HepG2 (cell line): ENCODE results near the gene SPPL3.

Experiments used
- CBFB ChIP-seq: sonication (generic); formaldehyde crosslinking; IDR thresholded peaks from 2 replicates; pipeline ENCODE4 v1.4.0; 2020; ENCODE audit warnings: missing genetic modification reagents
- CTCF ChIP-seq: sonication (generic); formaldehyde crosslinking; IDR thresholded peaks from 2 replicates; pipeline ENCODE4 v1.5.0; 2020; ENCODE audit warnings: mild to moderate bottlenecking, missing genetic modification reagents, moderate library complexity
- EP300 ChIP-seq, 3 experiments: sonication (generic) in 1 of 3; formaldehyde crosslinking in 1 of 3; IDR thresholded peaks; 2 replicates each; pipeline versions ENCODE4 v1.5.1 to v1.6.1; 2011 to 2020; ENCODE audit warnings: low read depth in 2 of 3, low read length in 2 of 3, borderline replicate concordance in 1 of 3, improper control_type of control experiment in 1 of 3, mild to moderate bottlenecking in 1 of 3, missing genetic modification reagents in 1 of 3, moderate library complexity in 1 of 3
- FOXK1 ChIP-seq: sonication (generic); formaldehyde crosslinking; IDR thresholded peaks from 2 replicates; pipeline ENCODE4 v1.4.0; 2020; ENCODE audit warnings: low read depth, missing genetic modification reagents, borderline replicate concordance
- JUN ChIP-seq: sonication (generic); formaldehyde crosslinking; IDR thresholded peaks from 2 replicates; pipeline ENCODE4 v1.4.0; 2020; ENCODE audit warnings: mild to moderate bottlenecking, missing genetic modification reagents
- PITX1 ChIP-seq: sonication (generic); formaldehyde crosslinking; IDR thresholded peaks from 2 replicates; pipeline ENCODE4 v1.5.1; 2020; ENCODE audit warnings: mild to moderate bottlenecking, missing genetic modification reagents
- POLR2AphosphoS5 ChIP-seq: IDR thresholded peaks from 2 replicates; pipeline ENCODE4 v1.6.1; 2012; ENCODE audit warnings: low read depth, low read length
- SIN3A ChIP-seq: IDR thresholded peaks from 2 replicates; pipeline ENCODE4 v1.6.1; 2011; ENCODE audit warnings: low read depth, mild to moderate bottlenecking, control low read depth, low read length, borderline replicate concordance
- ZNF10 ChIP-seq: sonication (generic); formaldehyde crosslinking; IDR thresholded peaks from 2 replicates; pipeline ENCODE4 v1.4.0; 2020; ENCODE audit warnings: mild to moderate bottlenecking, low read depth, missing genetic modification reagents, borderline replicate concordance
- ZNF12 ChIP-seq: sonication (generic); formaldehyde crosslinking; IDR thresholded peaks from 2 replicates; pipeline ENCODE4 v1.5.0; 2020; ENCODE audit warnings: missing genetic modification reagents
- ZNF260 ChIP-seq: sonication (generic); formaldehyde crosslinking; IDR thresholded peaks from 2 replicates; pipeline ENCODE4 v1.4.0; 2020; ENCODE audit warnings: missing genetic modification reagents, low read depth, mild to moderate bottlenecking, borderline replicate concordance
- ZNF33B ChIP-seq: sonication (generic); formaldehyde crosslinking; IDR thresholded peaks from 2 replicates; pipeline ENCODE4 v1.5.1; 2020; ENCODE audit warnings: mild to moderate bottlenecking, missing genetic modification reagents
- ZNF639 ChIP-seq: conservative IDR thresholded peaks from 2 replicates; pipeline ENCODE4 v1.6.1; 2018; ENCODE audit warnings: missing genetic modification reagents
- ZNF691 ChIP-seq: sonication (generic); formaldehyde crosslinking; IDR thresholded peaks from 2 replicates; pipeline ENCODE4 v1.4.0; 2020; ENCODE audit warnings: missing genetic modification reagents, low read depth, mild to moderate bottlenecking, borderline replicate concordance

- TF ChIP-seq ZNF691 (no peak), ZNF10 (CRISPR knock-in tag) (no peak), EP300 (IDR thresholded peaks at IDR 0.05; ENCODE audit: low read depth in 2 of 2, low read length in 2 of 2) (no peak), EP300 (CRISPR knock-in tag; IDR thresholded peaks at IDR 0.05; ENCODE audit: borderline replicate concordance) (no peak), ZNF33B (CRISPR knock-in tag) (no peak), POLR2AphosphoS5 (no peak), ZNF12 (CRISPR knock-in tag) (no peak), CBFB (CRISPR knock-in tag) (no peak), ZNF260 (CRISPR knock-in tag) (no peak), PITX1 (CRISPR knock-in tag) (no peak), SIN3A (no peak), FOXK1 (CRISPR knock-in tag) (no peak), JUN (CRISPR knock-in tag) (no peak), ZNF639 (CRISPR knock-in tag) (no peak), CTCF (no peak)
Measured at GRCh38 chr12:120895532-120895931, 8.6 kb downstream of the SPPL3 start.
